Fibroblast of skin of right quadriceps (primary cell): Measurements from ENCODE around the gene EEF1AKMT2.
"Not testable (repeated sequence)": the region's sequence is repeated elsewhere in the genome, so short reads cannot be mapped to it uniquely, and the experiment has no call there.

Source experiments
- DNase-seq: peaks from one replicate; pipeline ENCODE4 v3.0.0-alpha.2; 2013

The EEF1AKMT2 gene

DNA sequence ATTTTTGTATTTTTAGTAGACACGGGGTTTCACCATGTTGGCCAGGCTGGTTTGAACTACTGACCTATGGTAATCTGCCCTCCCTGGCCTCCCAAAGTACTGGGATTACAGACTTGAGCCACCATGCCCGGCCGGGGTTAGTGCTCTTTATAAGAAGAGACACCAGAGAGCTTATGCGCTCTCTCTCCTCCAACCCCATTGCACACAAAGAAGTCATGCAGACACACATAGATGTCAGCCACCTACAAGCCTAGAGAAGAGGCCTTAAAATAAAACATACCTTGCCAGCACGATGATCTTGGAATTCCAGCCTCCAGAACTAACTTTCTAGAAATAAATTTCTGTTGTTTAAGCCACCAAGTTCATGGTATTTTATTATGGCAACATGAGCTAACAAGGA lies 37.5 kb downstream of the EEF1AKMT2 start:
- no peak for DNase-seq

- DNase-seq: no peak
Measured at GRCh38 chr10:124748953-124749645, 42.6 kb downstream of the EEF1AKMT2 start.

DNA sequence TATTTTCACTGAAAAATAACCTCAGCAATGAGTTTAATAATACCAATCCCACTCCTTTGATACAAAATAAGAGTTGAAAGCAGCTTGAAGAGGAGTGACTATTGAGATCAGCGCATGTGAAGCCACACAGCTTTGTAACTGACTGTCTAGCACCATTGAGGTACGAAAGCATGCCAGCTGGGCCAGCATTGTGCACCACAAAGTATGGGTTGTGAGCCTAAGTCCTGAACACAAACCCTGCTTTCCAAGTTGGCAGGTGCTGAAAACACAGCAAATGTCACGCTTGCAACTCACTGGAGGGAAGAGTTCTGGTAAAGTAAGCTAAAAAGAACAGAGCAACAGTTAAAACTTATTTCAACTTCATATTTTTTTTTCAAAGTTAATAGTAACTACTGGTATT lies 43.5 kb downstream of the EEF1AKMT2 start:
- no peak for DNase-seq

- no peak for DNase-seq
Measured at GRCh38 chr10:124747745-124748144, 43.9 kb downstream of the EEF1AKMT2 start.

GRCh38 chr10:124746992-124747391 lies 44.7 kb downstream of the EEF1AKMT2 start:
- DNase-seq: no peak

- DNase-seq: not testable (repeated sequence)
Measured at GRCh38 chr10:124746447-124746846, 45.2 kb downstream of the EEF1AKMT2 start.

- DNase-seq: peak; percentile 80
Measured at GRCh38 chr10:124745673-124746072, 46.0 kb downstream of the EEF1AKMT2 start.

DNA sequence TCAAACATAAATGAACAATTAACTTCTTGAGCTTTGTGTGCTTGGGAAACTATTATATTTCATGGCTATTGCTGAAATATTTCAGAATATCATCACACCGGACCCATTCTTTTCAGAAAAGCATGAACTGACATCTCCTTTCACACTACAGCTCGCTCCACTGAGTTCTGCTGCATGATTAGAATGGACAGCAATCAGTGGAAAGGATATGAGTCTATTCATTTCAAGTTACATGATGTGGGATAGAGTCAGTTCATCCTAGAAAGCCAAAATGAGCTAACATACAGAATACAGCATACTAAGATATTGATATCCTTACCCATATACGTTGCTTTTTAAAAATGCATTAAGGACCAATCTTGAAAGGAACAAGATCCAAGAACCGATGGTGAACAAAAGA lies 46.4 kb downstream of the EEF1AKMT2 start:
- no peak for DNase-seq

- DNase-seq: peak; percentile 79
Measured at GRCh38 chr10:124744102-124745050, 47.3 kb downstream of the EEF1AKMT2 start, which contains the start of gene FAM53B. Gene FAM53B (minus strand): TSS chr10:124744378. CDS start chr10:124706713, 37,665 bp downstream.

- DNase-seq: no peak
Measured at GRCh38 chr10:124743191-124744101, 48.2 kb downstream of the EEF1AKMT2 start.

DNA sequence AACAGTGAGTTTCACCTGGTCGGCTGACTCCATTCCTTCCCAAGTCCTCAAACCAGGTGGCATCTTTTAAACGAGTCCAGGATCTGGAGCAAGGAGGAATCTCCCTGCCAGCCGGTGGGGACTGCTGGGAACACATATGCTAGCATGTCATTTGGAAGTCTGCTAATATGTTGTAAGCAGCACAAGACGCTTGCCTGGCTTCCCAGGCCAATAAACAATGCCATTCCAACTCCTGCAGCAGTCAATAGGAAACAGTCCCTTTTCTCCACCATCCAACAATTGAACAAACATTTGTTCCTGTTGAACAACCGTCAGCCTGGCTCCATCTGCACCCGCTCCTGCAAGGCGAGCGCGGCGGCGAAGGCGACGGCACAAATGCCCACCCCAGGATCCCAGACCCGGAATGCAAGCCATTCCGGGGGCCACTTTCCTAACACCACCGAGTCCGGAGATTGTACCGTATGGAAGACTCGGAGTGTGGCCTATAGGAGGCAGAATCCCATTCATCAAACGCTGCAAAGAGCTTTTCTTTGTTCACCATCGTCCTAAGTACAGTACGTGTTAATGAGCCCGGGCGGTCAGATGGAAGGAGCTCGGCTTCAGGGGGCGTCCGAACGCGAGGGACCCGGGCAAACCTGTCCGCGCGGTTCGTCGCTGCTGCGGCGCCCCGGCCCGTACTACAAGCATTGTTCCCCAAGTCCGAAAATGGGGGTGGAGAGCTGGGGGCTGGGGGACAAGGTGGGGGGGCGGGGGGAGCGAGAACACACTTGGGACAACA lies 49.1 kb downstream of the EEF1AKMT2 start:
- peak; percentile 49 for DNase-seq

GRCh38 chr10:124741922-124742412 lies 49.7 kb downstream of the EEF1AKMT2 start:
- no peak for DNase-seq

GRCh38 chr10:124741281-124741921 lies 50.3 kb downstream of the EEF1AKMT2 start:
- DNase-seq: peak; percentile 55

DNA sequence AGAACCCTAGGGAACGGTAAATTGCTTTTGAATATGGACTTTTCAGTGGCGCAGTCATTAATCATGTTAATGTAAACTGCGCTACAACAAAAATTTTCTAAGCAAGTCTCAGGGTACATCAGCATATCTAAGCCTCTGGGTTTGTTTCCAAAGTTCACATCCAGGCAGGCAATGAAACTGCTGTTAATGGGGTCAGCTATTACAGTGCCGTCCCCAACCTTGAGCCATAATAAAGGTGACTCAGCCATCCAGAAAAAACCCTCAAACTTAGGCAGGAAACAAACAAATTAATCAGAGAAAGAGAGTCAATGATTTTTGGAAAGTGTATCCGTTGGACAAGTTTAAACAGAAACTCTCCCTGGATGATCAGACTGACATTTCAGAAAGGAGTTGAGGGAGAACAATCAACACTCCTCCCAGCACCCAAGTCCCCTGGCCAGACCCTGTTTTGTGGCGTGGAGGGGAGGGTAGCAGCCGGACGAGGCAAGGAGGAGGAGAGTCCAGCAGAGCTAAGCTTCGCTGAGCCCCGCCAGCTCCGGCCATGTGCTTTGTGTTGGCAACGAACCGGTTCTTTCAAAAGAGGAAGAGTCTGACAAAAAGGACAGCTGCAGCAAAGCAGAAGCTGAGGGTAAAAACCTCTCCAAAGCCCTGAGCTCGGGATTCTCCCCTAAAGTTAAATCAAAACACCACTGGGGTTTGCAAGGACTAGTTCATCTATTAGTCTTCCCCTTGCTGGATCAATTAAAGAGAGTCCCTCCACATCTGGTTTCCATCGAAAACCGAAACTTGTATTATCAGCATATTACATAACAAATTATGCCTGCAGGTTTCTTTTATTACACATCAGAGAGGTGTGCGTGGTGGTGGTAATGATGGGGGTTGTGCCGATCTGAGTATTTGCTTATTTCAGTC lies 51.1 kb downstream of the EEF1AKMT2 start:
- DNase-seq: no peak

DNA sequence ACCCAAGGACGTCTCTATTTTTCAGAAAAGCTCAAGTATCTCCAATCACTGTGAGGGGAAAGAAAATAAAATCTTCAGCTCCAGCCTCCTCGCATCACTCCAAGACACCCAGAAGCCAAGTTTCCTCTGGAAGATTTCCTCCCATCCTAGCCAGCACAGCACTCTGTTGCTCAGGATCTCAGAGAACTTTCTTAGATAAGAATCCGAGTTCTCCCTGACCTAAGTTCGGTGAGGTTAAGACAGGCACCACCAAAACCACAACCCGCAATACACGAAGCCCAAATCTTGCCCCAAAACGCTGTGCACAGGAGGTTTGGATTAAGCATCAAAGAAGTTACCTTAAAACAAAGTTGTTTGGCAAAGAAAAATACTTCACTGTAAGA lies 51.7 kb downstream of the EEF1AKMT2 start:
- DNase-seq: no peak

DNA sequence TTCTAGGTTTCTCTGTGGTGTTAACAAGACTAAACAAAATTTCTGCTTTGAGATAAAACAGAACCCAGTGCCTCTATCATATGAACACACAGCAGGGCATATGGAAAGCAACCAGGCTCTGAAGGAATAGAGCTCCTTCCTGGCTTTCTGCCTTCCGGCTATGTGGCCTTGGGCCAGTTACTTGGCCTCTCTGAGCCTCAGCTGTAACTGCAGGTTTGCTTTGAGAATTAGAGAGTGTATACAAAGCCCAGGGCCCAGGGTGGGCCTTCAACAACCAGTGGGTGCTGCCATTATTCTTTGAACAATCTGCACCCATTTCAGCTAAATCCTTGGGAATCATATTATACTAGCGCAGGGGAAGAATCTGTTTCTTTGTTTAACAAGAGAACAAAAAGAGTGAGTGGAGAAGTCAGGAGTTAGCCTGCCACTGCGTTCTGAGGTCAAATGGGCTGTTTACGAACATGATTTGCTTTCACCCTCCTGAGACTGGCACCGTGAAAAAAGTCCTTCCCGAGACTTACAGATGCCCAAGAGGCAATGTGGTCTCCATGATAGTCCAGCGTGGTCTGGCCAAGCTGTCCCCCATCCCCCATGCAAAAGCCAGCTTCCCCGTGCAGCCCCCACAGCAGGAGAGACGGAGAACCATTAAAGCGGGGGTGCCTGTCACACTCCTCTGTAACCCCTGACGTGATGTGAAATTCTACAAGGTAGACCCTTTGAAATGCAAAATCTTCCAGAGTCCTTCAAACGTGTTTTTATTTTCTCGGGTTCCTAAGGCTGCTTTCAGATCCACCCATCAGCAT lies 52.4 kb downstream of the EEF1AKMT2 start:
- no peak for DNase-seq

DNA sequence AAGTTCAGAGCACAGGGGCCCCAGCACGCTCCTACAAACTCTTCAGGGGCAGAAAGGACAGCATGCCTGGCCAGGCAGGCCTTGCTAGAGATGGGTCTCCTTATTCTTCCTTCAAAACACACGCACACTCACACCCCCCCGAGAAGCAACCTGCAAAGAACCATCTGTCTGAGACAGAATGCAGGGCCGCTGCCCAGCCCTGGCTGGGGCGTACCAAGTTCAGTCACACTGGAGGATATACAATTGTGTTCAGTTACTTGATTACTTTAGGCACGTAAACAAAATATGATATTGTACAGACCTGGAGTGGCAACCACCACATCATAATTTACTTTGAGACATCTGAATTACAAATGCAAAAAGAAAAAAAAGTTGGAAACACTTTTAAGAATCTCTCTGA lies 53.2 kb downstream of the EEF1AKMT2 start:
- no peak for DNase-seq

- DNase-seq: no peak
Measured at GRCh38 chr10:124737708-124738107, 54.0 kb downstream of the EEF1AKMT2 start.

DNA sequence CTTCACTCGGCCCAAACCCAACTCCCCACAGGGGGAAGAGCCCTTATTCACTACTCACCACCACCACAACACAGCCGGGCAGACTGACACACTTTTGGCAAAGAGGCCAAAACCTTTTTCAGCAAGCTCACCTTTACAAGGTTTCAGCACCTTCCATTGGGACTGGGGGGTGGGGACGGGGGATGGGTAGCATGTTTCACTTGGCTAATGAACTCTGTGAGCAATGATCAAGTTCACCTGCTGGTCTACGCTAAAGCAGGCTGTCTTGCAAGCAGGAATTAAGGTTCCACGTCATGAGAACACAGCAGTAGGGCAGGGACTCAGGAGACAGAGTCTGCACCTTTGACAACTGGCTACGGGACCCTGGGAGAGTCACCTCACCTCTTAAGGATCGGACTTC lies 54.5 kb downstream of the EEF1AKMT2 start:
- DNase-seq: no peak
